Cerebellar nuclear complex (tissue), 1 donor: Measurements from ENCODE around the gene ASPHD2.
"Not testable (repeated sequence)": the region's sequence is repeated elsewhere in the genome, so short reads cannot be mapped to it uniquely, and the experiment has no call there.

Source experiments
- DNase-seq, 2 experiments: peaks; one replicate each; lab custom pipeline; 2025; lab: John Stamatoyannopoulos, UW

Gene ASPHD2

GRCh38 chr22:26416670-26417276, 12.3 kb upstream of the ASPHD2 start:
- no peak for DNase-seq

- no peak for DNase-seq
Observed at GRCh38 chr22:26417406-26417805, 11.7 kb upstream of the ASPHD2 start.

GRCh38 chr22:26418620-26419019, 10.4 kb upstream of the ASPHD2 start:
- DNase-seq, result no peak

GRCh38 chr22:26426924-26427323, 2.1 kb upstream of the ASPHD2 start:
- DNase-seq, result no peak

DNA sequence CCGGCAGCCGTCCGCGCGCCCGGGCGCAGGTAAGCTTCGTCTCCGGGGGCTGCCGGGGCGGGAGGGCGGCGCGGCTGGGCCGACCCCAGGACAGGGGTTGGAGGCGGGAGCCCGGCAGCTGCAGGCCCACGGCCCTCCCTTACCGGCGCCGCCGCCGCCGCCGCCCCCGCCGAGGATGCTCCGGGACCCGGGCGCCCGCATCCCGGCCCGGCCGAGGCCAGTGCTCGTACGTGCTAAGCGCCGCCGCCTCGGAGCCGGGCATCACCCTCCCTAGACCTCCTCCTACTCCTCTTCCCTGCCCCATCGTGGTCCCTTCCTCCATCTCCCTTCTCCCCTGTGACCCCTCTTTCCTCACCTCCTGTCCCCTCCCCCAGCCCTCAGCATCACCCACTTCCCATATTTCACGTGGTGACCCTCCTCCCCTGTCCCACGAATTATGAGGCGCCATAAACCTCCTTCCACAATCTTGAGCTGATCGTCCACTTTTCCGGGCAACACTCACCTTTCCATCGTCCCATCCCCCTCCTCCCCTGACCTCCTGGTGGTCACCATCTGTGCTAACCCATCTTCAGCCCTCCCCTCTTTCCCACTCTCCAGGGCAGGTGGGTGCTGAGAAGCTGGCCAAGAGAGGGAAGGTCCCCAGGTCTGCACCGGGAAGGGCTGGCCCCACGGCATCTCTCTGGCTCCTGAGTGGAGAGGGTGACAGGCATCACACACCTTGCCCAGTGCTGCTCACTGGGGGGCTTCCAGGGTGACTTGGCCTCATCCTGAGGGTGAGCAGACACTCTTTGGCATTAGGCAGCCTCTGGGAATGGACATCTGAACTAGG, 612 bp downstream of the ASPHD2 start:
- no peak for DNase-seq

DNA sequence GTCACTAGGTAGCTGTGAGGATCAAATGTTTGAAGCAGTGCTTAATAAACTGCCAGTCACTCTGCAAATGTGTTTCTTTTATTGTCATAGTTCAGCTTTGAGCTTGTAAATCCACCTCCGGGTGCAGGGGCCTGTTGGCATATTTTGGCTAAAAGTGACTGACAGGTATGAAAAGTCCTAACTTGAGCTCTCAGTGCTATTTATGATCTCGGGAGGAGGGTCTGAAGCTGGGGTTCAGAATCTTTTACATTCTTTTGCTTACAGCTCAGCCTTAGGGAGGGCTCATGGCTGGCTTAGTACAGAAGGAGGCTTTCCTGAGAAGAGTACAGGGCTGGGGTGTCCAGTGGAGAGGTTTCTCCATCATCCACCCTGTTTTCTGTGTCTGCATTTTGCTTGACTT, 1.5 kb downstream of the ASPHD2 start:
- DNase-seq, result no peak

DNA sequence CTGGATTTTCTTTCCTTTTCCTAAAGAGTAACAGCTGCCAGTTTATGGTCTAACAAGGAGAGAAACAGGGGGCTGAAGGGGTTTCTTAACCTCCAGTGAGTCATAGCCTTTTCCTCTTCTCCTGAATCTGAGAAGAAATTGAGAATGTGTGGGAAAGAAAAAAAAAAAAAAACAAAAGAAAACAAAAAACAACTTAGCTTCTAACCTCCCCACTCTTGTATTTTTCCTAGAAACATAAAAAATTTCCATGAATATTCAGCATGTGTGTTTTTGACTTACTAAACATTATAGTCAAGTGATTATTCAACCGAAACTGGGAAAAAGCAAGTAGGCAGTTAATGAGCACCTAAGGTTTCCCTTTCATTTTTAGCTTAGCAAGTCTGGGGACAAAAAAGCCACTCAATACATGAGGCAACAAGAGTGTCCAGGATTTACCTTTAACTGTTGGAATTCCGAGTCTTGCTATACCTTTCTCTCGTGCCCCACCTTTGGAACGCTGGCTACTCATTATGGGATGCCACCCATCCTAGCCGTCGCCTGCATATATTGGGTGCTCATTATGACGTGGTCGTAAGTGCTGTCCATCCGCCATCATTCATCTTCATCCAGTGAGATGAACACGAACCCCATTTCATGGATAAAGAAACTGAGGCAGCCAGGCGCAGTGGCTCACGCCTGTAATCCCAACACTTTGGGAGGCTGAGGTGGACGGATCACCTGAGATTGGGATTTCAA, 2.4 kb downstream of the ASPHD2 start:
- no peak for DNase-seq

GRCh38 chr22:26432619-26433311, 3.7 kb downstream of the ASPHD2 start:
- DNase-seq, result no peak

DNA sequence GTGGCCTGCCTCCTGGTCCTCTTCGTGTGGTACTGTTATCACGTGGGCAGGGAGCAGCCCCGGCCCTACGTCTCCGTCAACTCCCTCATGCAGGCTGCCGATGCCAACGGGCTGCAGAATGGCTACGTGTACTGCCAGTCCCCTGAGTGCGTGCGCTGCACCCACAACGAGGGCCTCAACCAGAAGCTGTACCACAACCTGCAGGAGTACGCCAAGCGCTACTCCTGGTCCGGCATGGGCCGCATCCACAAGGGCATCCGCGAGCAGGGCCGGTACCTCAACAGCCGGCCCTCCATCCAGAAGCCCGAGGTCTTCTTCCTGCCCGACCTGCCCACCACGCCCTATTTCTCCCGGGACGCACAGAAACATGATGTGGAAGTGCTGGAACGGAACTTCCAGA, 4.7 kb downstream of the ASPHD2 start:
- DNase-seq, result no peak

DNA sequence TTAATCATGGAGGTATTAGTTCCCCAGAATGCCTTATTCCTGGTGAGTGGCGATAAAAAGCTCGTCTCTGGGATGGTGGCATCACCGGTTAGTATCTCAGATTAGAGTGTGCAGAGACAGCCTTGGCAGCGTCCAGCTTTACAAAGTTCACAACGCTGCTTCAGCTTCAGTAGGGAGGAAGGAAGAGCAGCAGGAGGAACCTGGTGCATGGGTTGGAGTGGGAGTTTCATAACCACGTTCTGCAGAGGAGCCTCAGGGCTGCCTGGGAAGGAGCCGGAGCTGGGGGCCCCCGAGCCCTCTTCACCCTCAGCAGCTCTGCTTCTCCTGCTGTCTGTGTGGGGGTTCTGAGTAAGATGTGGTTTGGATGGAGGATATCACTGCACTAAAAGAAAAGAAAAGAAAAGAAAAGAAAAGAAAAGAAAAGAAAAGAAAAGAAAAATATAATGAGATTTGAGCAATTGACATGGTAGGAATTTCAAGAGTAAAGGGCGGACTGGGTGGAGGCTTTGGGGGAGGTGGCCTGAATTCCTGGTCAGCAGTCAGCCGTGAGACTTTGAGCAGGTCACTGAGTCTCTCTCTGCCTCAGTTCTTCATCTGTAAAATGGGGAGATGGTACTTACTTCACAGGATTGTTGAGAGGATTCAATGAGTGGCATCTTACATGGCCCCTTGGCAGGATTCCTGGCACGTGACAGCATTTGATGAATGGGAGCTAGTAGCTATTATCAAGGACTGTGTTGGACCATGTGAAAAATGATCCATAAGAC, 6.5 kb downstream of the ASPHD2 start:
- DNase-seq, result no peak

DNA sequence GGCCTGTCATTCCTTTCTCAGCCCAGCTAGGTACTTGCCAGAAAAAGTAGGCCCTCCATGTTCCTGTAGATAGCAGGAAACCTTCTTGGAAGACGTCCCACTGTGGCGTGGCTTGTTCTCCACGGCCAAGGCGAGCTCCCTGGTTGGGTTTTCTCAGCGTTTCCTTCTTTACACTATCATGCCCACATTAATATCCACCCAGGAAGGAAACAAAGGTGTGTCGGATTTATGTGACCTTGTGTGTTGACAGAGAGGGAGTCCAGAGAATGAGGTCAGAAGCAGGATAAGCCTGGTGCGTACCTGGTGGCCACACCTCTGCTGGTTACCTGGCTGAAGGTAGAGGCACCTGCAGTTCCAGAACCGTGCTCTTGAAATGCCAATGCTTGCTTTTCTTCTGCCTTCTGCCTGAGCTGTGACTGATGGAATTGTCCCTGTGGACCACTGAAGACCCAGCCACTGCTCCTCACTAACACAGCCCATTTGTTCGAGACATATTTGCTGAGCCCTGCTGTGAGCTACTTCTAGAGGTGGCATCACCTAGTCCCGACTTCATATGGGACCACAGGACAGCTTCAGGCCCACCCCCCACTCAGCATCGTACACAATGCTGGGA, 7.9 kb downstream of the ASPHD2 start:
- no peak for DNase-seq

GRCh38 chr22:26437694-26438392, 8.8 kb downstream of the ASPHD2 start:
- no peak for DNase-seq

- DNase-seq, result not testable (repeated sequence)
Observed at GRCh38 chr22:26438776-26439175, 9.7 kb downstream of the ASPHD2 start.

GRCh38 chr22:26439559-26439958, 10.5 kb downstream of the ASPHD2 start:
- DNase-seq, result no peak

DNA sequence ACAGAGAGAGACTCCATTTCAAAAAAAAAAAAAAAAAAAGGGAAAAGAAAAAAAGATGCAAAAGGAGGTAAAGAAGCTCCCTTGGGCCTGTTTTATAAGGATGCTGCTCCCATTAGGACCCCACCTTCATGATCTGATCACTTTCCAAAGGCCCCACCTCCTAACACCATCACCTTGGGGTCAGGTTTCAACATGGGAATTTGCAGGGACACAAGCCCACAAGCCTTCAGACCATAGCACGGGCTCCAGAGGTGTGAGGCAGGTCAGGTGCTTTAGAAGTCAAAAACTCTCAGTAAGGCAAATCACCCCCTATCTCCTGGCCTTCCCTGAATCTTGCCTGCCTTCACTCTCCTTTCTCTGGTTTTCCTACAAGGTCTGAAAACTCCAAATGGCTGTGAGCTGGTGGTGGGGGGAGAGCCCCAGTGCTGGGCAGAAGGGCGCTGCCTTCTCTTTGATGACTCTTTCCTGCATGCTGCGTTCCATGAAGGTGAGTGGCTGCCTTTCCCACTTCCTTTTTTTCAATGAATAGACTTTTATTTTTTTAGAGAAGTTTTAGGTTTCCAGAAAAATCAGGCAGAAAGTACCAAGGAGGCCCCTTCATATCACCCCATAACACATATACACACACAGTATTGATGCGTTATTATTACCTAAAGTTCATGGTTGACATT, 13.2 kb downstream of the ASPHD2 start:
- no peak for DNase-seq

DNA sequence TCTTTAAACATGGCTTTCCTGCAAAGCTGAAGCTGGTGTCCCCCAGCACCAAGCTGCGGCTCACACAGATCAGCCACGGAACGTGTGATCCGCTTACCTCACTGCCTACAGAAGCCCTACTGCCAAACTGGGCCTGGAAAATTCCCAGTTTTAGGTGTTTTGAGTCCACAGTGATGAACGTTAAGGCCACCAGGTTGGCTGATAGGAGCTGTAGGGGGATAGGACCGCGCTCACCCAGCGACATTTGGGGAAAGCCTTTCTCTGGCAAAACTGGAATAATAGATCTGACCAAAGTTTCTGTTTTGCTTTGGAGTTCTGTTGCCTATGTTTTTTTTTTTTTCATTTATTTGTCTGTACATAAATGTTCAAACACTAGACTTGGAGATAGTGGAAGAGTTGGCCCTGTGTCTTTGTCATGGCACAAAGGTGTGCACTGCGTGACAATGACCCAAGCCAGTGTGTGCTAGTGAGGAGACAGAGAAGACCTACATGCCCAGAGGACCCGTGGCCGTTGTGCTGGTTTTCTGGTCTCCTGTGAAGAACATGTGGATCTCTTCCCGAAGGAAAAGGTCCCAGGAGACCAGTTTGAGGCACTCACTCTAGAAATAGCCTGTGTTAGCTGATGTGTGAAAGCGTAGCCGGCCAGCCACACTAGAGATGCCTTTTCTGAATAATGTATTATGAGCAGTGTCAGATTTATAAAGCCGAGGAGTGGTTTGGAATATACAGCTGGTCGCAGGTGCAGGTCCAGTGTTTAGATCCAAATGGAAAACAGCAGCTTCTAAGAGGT, 15.0 kb downstream of the ASPHD2 start:
- no peak for DNase-seq

DNA sequence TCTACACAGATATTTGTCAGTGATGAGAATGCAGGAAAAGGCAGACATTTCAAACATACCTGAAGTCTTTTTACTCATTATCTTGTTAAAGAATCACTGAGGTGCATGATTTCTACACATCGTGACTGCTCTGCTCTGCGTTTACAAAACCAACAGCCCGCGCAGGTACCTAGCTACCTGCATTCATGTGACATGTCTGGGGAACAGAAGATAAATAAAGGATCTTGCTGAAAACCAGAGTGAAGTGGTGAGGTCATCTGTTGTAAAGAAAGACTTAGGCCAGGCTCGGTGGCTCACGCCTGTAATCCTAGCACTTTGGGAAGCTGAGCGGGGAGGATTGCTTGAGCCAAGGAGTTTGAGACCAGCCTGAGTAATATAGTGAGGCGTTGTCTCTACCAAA, 15.7 kb downstream of the ASPHD2 start:
- no peak for DNase-seq

DNA sequence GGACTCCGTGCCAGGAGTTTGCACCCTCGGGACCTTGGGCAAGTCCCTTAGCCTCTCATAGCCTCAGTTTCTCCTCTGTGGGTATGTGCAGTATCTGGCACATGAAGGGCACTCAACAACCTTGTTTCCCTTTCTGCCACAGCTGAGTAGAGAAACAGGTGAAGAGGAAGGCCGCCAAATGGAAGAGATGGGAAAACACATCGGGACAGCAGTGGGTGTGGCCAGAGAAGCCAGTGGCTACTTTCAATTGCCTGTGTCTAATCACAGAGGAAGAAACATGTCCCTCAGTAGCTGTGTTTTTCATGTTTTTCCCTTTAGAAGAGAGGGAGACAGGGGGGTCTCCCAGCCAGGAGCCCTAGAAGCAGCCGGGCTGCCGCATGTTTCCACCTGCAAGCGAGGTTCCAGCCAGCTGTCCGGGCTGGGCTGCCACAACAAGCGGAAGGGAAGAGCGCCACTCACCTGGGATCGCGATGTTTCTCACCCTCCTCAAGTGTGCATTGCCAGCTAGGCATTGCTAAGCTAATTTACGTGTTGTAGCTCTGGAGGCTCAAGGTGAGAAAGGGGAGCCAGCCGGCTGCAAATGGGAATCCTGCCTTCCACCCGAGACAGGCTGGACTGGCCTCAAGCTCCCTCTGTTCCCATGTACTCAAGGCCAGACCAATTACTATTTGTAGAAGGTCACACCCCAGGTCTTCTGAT, 16.7 kb downstream of the ASPHD2 start:
- no peak for DNase-seq
